Mesothelial cell of epicardium (in vitro differentiated cells): Measurements from ENCODE around the gene CDKN2C. TPM values are rescaled to one million over a fixed set of nuclear protein-coding genes. Genes with fewer than 3 reads are reported as not detected.
A peak's percentile ranks its signal among the peaks of the same experiment; 100 is the strongest.

Source experiments
- DNase-seq, 2 experiments: peaks; one replicate each; pipeline ENCODE4 v3.0.0; 2021; ENCODE audit warnings: low spot score in 2 of 2; ENCODE audit not compliant: unreplicated experiment in 2 of 2
- H3K27ac Mint-ChIP-seq: 2 replicates; pipeline ENCODE4 v1.8.0; 2021; ENCODE audit warnings: mixed read lengths
- H3K27me3 Mint-ChIP-seq: 2 replicates; pipeline ENCODE4 v1.8.0; 2021; ENCODE audit warnings: low read depth, mixed read lengths
- H3K36me3 Mint-ChIP-seq: 2 replicates; pipeline ENCODE4 v1.8.0; 2021; ENCODE audit warnings: mixed read lengths
- H3K4me1 Mint-ChIP-seq: 2 replicates; pipeline ENCODE4 v1.8.0; 2021; ENCODE audit warnings: mixed read lengths
- H3K4me3 Mint-ChIP-seq: 2 replicates; pipeline ENCODE4 v1.8.0; 2021; ENCODE audit warnings: mild to moderate bottlenecking, moderate library complexity, mixed read lengths
- H3K9me3 Mint-ChIP-seq: 2 replicates; pipeline ENCODE4 v1.8.0; 2021; ENCODE audit warnings: mixed read lengths
- total RNA-seq: library from RNA; stranded (reverse); gene quantifications from 3 replicates; pipeline ENCODE4 v1.2.1, GENCODE V29; 2021
- TF ChIP-seq, protein P1 (sequence below): fragments of 200-600 bp; sonication (generic); IDR thresholded peaks from one replicate; pipeline ENCODE4 v1.5.0; 2021; ENCODE audit warnings: antibody characterized with exemption; ENCODE audit not compliant: unreplicated experiment

CDKN2C gene
- total RNA-seq: 0.63 to 0.80 TPM (median 0.67 TPM) in 3 replicates

DNA sequence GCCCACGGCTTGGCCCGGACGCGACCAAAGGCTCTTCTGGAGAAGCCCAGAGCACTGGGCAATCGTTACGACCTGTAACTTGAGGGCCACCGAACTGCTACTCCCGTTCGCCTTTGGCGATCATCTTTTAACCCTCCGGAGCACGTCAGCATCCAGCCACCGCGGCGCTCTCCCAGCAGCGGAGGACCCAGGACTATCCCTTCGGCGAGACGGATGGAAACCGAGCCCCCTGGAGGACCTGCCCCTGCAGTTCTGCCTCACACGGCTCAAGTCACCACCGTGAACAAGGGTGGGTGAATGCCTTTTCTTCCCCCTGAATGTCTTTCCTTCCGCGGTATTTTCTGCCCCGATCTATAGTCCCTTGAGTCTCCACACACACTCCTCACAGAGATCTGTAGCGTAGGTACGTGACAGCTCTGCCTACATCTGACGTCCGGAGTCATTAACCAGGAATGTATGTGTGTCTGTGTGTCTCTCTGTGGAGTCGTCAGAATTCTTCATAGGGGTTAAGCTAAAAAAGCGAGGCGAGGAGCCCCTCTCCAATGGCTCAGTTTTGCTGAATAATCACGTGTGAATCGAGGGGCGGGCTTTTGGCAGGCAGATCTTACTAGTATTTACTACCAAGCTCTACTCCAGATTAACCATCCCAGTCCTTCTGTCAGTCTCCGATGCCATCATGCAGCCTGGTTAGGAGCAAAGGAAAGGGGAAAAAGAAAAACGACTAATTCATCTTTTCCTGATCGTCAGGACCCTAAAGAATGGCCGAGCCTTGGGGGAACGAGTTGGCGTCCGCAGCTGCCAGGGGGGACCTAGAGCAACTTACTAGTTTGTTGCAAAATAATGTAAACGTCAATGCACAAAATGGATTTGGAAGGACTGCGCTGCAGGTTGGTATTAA, at the start of gene CDKN2C:
CDKN2C (plus strand) TSS at position 635 of the 898 bp plus-strand sequence; CDS start at position 759, 124 bp downstream.
- Mint-ChIP-seq H3K27ac (no peak within 1 kb of the TSS), H3K4me1 (peaks cover 20% of the 10 kb centered on the region), H3K27me3 (peaks cover 86% of the 10 kb centered on the region), H3K4me3 (peak within 1 kb of the TSS; percentile 74), H3K36me3 (no peaks in the 10 kb centered on the region), H3K9me3 (no peaks in the 10 kb centered on the region)
- TF ChIP-seq, protein P1, sequence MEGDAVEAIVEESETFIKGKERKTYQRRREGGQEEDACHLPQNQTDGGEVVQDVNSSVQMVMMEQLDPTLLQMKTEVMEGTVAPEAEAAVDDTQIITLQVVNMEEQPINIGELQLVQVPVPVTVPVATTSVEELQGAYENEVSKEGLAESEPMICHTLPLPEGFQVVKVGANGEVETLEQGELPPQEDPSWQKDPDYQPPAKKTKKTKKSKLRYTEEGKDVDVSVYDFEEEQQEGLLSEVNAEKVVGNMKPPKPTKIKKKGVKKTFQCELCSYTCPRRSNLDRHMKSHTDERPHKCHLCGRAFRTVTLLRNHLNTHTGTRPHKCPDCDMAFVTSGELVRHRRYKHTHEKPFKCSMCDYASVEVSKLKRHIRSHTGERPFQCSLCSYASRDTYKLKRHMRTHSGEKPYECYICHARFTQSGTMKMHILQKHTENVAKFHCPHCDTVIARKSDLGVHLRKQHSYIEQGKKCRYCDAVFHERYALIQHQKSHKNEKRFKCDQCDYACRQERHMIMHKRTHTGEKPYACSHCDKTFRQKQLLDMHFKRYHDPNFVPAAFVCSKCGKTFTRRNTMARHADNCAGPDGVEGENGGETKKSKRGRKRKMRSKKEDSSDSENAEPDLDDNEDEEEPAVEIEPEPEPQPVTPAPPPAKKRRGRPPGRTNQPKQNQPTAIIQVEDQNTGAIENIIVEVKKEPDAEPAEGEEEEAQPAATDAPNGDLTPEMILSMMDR: no peak
- peak in 1 of 2 experiments; percentile 56 for DNase-seq

DNA sequence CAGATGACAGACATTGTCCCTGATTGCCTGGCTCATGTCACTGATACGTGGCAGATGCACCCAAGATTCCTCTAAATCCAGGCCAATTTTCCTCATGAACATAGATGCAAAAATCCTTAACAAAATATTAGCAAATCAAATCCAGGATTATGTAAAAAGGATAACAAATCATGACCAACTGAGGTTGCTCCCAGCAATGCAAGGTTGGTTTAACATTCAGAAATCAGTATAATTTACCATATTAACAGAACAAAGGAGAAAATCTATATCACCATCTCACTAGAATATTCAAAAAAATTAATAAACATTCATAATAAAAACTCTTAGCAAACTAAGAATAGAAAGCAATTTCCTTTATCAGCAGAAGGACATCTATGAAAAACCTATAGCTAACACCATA, 49.6 kb upstream of the CDKN2C start:
- DNase-seq: no peak
- Mint-ChIP-seq H3K4me3 (no peak overlapping the region), H3K27ac (no peak overlapping the region), H3K36me3 (peaks cover 31% of the 10 kb centered on the region), H3K9me3 (peaks cover 37% of the 10 kb centered on the region), H3K4me1 (no peaks in the 10 kb centered on the region), H3K27me3 (no peaks in the 10 kb centered on the region)
- TF ChIP-seq, protein P1: no peak

DNA sequence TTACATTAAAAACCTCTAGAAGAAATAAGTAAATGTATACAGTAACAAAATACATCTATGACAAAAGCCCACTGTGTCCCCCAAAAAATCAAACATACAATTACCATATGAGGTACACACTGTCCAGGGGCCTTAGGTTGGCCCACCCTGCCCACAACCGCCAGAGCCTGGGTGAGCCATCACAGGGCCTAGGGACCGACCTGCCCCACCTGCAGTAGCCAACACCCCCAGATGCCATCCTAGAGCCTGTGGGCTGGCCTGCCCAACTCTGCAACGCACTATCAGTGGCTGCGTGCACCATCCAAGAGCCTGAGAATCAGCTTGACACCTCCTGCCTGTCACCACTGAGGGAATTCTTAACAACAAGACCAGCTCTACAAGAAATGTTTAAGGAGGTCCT, 49.0 kb upstream of the CDKN2C start:
- DNase-seq: no peak
- Mint-ChIP-seq H3K36me3 (peaks cover 33% of the 10 kb centered on the region), H3K4me3 (no peak overlapping the region), H3K9me3 (peaks cover 43% of the 10 kb centered on the region), H3K27me3 (no peaks in the 10 kb centered on the region), H3K4me1 (no peaks in the 10 kb centered on the region), H3K27ac (no peak overlapping the region)
- TF ChIP-seq, protein P1: no peak

DNA sequence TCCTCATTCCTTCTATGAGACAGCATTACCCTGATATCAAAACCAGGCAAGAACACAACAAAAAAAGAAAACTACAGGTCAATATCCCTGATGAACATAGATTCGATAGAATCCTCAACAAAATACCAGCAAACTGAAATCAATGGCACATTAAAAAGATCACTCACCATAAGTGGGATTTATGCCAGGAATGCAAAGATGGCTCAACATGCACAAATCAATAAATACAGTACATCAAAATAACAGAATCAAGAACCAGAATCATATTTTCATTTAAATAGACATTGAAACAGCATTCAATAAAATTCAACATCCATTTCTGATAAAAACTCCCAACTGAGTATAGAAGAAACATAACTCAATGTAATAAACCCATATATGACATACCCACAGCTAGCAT, 46.5 kb upstream of the CDKN2C start:
- no peak for DNase-seq
- TF ChIP-seq, protein P1: no peak
- Mint-ChIP-seq H3K36me3 (peaks cover 44% of the 10 kb centered on the region), H3K27ac (no peak overlapping the region), H3K27me3 (no peaks in the 10 kb centered on the region), H3K9me3 (peaks cover 47% of the 10 kb centered on the region), H3K4me3 (no peak overlapping the region), H3K4me1 (no peaks in the 10 kb centered on the region)

DNA sequence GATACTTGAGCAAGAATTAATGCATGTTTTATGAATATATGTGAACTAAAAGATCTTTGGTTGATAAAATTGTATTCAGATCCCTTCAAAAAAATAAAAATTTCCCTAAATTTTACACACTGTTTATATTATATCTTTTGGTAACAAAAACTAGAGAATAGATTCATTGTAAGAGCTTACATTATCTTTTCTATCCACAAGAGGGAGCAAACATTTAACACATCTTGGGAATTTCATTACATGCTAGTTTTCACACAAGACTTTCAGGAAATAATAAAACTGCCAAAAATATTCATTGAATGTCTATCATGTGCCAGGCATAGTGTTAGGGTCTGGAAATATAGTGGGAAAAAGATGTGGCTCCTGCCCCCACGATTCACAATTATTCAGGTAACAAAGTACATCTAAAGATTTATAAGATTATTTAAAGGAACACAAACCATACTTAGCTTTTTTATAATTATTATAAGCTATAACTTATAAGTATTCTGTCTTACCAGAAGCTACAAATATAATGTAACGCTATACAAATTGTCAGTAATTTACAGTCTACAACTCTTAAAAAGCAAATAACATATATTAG, 40.6 kb upstream of the CDKN2C start:
- no peaks in the 10 kb centered on the region for H3K4me1 Mint-ChIP-seq
- TF ChIP-seq, protein P1: peak; percentile 67
- DNase-seq: no peak
- peaks cover 22% of the 10 kb centered on the region for H3K36me3 Mint-ChIP-seq
- H3K27me3 Mint-ChIP-seq: no peaks in the 10 kb centered on the region
- peaks cover 24% of the 10 kb centered on the region for H3K9me3 Mint-ChIP-seq
- no peak overlapping the region for H3K27ac Mint-ChIP-seq
- no peak overlapping the region for H3K4me3 Mint-ChIP-seq
